Vagina (tissue), 2 donors: Measurements from ENCODE around the gene TRIM56.

ENCODE experiments used
- POLR2AphosphoS5 ChIP-seq, 2 donors: sonication (generic); formaldehyde crosslinking; IDR thresholded peaks; one replicate each; pipeline ENCODE4 v1.9.0; 2017; ENCODE audit warnings: antibody characterized with exemption in 2 of 2, mild to moderate bottlenecking in 2 of 2, low read depth in 1 of 2; ENCODE audit not compliant: insufficient read depth in 1 of 2
- TF ChIP-seq, protein P1 (sequence below), 3 experiments: fragments of 450-650 bp in 2 of 3; fragments of 200-600 bp in 1 of 3; sonication (generic) in 1 of 3; IDR thresholded peaks; one replicate each; pipeline ENCODE4 v1.5.1; 2017 to 2019; ENCODE audit warnings: antibody characterized with exemption in 3 of 3, mild to moderate bottlenecking in 2 of 3, moderate library complexity in 2 of 3

DNA sequence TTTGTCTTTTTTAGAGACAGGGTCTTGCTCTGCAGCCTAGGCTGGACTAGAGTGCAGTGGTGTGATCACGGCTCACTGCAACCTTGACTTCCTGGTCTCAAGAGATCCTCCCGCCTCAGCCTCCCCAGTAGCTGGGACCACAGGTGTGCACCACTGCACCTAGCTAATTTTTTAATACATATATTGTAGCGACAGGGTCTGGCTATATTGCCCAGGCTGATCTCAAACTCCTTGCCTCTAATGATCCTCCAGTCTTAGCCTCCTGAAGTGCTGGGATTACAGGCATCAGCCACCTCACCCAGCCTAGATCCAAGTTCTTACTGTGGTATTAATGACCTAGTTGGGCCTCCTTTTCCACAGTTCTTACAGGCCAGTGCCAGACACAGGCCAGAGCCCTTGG lies 29.9 kb downstream of the TRIM56 start:
- TF ChIP-seq, protein P1, sequence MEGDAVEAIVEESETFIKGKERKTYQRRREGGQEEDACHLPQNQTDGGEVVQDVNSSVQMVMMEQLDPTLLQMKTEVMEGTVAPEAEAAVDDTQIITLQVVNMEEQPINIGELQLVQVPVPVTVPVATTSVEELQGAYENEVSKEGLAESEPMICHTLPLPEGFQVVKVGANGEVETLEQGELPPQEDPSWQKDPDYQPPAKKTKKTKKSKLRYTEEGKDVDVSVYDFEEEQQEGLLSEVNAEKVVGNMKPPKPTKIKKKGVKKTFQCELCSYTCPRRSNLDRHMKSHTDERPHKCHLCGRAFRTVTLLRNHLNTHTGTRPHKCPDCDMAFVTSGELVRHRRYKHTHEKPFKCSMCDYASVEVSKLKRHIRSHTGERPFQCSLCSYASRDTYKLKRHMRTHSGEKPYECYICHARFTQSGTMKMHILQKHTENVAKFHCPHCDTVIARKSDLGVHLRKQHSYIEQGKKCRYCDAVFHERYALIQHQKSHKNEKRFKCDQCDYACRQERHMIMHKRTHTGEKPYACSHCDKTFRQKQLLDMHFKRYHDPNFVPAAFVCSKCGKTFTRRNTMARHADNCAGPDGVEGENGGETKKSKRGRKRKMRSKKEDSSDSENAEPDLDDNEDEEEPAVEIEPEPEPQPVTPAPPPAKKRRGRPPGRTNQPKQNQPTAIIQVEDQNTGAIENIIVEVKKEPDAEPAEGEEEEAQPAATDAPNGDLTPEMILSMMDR (IDR thresholded peaks at IDR 0.05), result no peak
- TF ChIP-seq POLR2AphosphoS5 (IDR thresholded peaks at IDR 0.05; ENCODE audit: insufficient read depth in 1 of 2, low read depth in 1 of 2), result no peak
